ENCODE measurements around the gene ATP5IF1. TPM values are rescaled to one million over a fixed set of nuclear protein-coding genes. Genes with fewer than 3 reads are reported as not detected.

ATP5IF1 gene
- polyA plus RNA-seq, 1 of the 3 experiments (the other 2 are of a cell fraction): 594 TPM

DNA sequence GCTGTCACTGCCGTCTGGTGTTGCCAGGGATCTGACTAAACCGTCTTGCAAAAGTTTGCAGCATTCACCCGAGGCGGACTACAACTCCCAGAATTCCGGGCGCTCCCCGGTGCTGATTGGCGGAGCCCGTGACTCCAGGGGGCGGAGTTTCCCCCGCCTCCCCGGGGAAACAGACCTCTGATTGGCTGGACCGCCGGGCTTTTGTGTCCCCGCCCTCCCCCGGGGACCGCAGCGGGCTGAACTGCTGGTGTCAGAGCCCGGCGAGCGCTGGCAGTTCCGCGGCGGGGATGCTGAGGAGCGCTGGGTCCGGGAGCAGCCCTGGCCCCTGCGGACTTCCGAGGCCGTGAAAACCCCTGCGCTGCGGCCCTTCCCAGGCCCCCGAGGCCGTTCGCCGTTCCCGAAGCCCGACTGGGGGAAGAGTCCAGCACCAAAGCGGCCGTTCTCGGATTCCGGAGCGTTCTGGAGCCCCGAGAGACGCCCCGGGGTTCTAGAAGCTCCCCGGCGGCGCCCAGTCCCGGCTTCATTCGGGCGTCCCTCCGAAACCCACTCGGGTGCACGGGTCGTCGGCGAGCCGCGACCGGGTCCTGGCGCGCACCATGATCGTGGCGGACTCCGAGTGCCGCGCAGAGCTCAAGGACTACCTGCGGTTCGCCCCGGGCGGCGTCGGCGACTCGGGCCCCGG, 23.5 kb downstream of the ATP5IF1 start, which contains the start of gene SESN2:
Gene SESN2 (plus strand): TSS at position 267 of the 682 bp plus-strand sequence. CDS start 330 bp downstream, at position 597.
- Histone ChIP-seq H3F3A (replicated peaks; ENCODE audit: insufficient read depth) (no peaks in the 10 kb centered on the region), H3K27ac (ENCODE audit: low read depth in 2 of 2, low read length in 1 of 2) (peak within 1 kb of the TSS; percentile 82 to 83), H3K79me2 (ENCODE audit: insufficient read depth) (peaks cover 49% of the 10 kb centered on the region), H3K4me3 (ENCODE audit: low read depth in 2 of 2, low read length in 1 of 2) (peak within 1 kb of the TSS; percentile 78 to 96), H3K36me3 (replicated peaks in 1 of 2; ENCODE audit: control insufficient read depth in 1 of 2, insufficient read depth in 2 of 2, low read length in 1 of 2) (no peaks in the 10 kb centered on the region), H3K4me1 (ENCODE audit: control insufficient read depth in 1 of 2, insufficient read depth in 2 of 2, low read depth in 1 of 2, low read length in 1 of 2) (peaks cover 12 to 14% of the 10 kb centered on the region in 2 experiments; a peak in 1 of 4 replicates), H3K9me3 (no peaks in the 10 kb centered on the region), H3K27me3 (ENCODE audit: insufficient read depth) (no peaks in the 10 kb centered on the region), H3K9me2 (no peaks in the 10 kb centered on the region), H3K4me2 (peak within 1 kb of the TSS; percentile 85), H2AFZ (ENCODE audit: low read depth) (peak within 1 kb of the TSS; percentile 89; the same call in 1 of the 2 replicates), H3K9ac (peak within 1 kb of the TSS; percentile 94), H4K20me1 (ENCODE audit: insufficient read depth) (peaks cover 39% of the 10 kb centered on the region)
- POLR2A ChIA-PET: interaction anchor here (0.6 to 2.2 kb wide), 8 partner anchors 10 to 322 kb away, joined by 3 to 12 read pairs (median 4); partner anchors contain the start of genes ATP5IF1 and MED18
- CTCF ChIA-PET: interaction anchor here (0.6 to 3.0 kb wide), 5 partner anchors 8 to 100 kb away, joined by 3 to 29 read pairs (median 4); partner anchors contain the start of gene ATP5IF1
- peak; percentile 98 for DNase-seq
- WGBS (ENCODE audit: low lambda C conversion rate): under 1% methylated on average over 12 of the region's 76 CpGs
- TF ChIP-seq FOSL2 (IDR thresholded peaks at IDR 0.05; ENCODE audit: borderline replicate concordance, low read depth) (no peak), EZH2phosphoT487 (IDR thresholded peaks at IDR 0.05; ENCODE audit: borderline replicate concordance, low read depth) (no peak), MXI1 (IDR thresholded peaks at IDR 0.05; ENCODE audit: low read depth, low read length) (peak; percentile 73; the same call in 1 of the 2 replicates), RXRA (IDR thresholded peaks at IDR 0.05; ENCODE audit: borderline replicate concordance, low read depth) (no peak), GABPA (IDR thresholded peaks at IDR 0.05; ENCODE audit: low read depth) (no peak; the same call in 1 of the 2 replicates), RFX5 (IDR thresholded peaks at IDR 0.05; ENCODE audit: low read length) (peak; percentile 73), POLR2AphosphoS5 (IDR thresholded peaks at IDR 0.05; ENCODE audit: low read depth, low read length) (peak; percentile 98), RCOR1 (IDR thresholded peaks at IDR 0.05; ENCODE audit: low read length) (no peak), TAF1 (IDR thresholded peaks at IDR 0.05; ENCODE audit: borderline replicate concordance, low read depth, low read length) (peak; percentile 98), FOXM1 (IDR thresholded peaks at IDR 0.05; ENCODE audit: low read depth) (no peak), SIN3A (IDR thresholded peaks at IDR 0.05; ENCODE audit: borderline replicate concordance, low read depth, low read length) (peak; percentile 58), NFIC (IDR thresholded peaks at IDR 0.05; ENCODE audit: borderline replicate concordance) (no peak), RAD21 (IDR thresholded peaks at IDR 0.05; ENCODE audit: low read length) (no peak), ELF1 (IDR thresholded peaks at IDR 0.05) (no peak), TEAD4 (IDR thresholded peaks at IDR 0.05; ENCODE audit: borderline replicate concordance, insufficient read depth) (no peak), FOXJ3 (CRISPR knock-in tag; IDR thresholded peaks at IDR 0.05) (no peak), CHD2 (IDR thresholded peaks at IDR 0.05; ENCODE audit: low read length, partially characterized antibody) (peak; percentile 53)
- TF ChIP-seq, protein P1, sequence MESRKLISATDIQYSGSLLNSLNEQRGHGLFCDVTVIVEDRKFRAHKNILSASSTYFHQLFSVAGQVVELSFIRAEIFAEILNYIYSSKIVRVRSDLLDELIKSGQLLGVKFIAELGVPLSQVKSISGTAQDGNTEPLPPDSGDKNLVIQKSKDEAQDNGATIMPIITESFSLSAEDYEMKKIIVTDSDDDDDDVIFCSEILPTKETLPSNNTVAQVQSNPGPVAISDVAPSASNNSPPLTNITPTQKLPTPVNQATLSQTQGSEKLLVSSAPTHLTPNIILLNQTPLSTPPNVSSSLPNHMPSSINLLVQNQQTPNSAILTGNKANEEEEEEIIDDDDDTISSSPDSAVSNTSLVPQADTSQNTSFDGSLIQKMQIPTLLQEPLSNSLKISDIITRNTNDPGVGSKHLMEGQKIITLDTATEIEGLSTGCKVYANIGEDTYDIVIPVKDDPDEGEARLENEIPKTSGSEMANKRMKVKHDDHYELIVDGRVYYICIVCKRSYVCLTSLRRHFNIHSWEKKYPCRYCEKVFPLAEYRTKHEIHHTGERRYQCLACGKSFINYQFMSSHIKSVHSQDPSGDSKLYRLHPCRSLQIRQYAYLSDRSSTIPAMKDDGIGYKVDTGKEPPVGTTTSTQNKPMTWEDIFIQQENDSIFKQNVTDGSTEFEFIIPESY (IDR thresholded peaks at IDR 0.05; ENCODE audit: borderline replicate concordance, low read depth): no peak
- TF ChIP-seq, protein P2, sequence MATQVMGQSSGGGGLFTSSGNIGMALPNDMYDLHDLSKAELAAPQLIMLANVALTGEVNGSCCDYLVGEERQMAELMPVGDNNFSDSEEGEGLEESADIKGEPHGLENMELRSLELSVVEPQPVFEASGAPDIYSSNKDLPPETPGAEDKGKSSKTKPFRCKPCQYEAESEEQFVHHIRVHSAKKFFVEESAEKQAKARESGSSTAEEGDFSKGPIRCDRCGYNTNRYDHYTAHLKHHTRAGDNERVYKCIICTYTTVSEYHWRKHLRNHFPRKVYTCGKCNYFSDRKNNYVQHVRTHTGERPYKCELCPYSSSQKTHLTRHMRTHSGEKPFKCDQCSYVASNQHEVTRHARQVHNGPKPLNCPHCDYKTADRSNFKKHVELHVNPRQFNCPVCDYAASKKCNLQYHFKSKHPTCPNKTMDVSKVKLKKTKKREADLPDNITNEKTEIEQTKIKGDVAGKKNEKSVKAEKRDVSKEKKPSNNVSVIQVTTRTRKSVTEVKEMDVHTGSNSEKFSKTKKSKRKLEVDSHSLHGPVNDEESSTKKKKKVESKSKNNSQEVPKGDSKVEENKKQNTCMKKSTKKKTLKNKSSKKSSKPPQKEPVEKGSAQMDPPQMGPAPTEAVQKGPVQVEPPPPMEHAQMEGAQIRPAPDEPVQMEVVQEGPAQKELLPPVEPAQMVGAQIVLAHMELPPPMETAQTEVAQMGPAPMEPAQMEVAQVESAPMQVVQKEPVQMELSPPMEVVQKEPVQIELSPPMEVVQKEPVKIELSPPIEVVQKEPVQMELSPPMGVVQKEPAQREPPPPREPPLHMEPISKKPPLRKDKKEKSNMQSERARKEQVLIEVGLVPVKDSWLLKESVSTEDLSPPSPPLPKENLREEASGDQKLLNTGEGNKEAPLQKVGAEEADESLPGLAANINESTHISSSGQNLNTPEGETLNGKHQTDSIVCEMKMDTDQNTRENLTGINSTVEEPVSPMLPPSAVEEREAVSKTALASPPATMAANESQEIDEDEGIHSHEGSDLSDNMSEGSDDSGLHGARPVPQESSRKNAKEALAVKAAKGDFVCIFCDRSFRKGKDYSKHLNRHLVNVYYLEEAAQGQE (IDR thresholded peaks at IDR 0.05; ENCODE audit: low read depth, low read length): peak; percentile 66
- TF ChIP-seq, protein P3, sequence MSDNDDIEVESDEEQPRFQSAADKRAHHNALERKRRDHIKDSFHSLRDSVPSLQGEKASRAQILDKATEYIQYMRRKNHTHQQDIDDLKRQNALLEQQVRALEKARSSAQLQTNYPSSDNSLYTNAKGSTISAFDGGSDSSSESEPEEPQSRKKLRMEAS (IDR thresholded peaks at IDR 0.05; ENCODE audit: low read depth): no peak
- TF ChIP-seq, protein P4, sequence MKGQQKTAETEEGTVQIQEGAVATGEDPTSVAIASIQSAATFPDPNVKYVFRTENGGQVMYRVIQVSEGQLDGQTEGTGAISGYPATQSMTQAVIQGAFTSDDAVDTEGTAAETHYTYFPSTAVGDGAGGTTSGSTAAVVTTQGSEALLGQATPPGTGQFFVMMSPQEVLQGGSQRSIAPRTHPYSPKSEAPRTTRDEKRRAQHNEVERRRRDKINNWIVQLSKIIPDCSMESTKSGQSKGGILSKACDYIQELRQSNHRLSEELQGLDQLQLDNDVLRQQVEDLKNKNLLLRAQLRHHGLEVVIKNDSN (IDR thresholded peaks at IDR 0.05; ENCODE audit: borderline replicate concordance, low read depth): no peak
- TF ChIP-seq, protein P5, sequence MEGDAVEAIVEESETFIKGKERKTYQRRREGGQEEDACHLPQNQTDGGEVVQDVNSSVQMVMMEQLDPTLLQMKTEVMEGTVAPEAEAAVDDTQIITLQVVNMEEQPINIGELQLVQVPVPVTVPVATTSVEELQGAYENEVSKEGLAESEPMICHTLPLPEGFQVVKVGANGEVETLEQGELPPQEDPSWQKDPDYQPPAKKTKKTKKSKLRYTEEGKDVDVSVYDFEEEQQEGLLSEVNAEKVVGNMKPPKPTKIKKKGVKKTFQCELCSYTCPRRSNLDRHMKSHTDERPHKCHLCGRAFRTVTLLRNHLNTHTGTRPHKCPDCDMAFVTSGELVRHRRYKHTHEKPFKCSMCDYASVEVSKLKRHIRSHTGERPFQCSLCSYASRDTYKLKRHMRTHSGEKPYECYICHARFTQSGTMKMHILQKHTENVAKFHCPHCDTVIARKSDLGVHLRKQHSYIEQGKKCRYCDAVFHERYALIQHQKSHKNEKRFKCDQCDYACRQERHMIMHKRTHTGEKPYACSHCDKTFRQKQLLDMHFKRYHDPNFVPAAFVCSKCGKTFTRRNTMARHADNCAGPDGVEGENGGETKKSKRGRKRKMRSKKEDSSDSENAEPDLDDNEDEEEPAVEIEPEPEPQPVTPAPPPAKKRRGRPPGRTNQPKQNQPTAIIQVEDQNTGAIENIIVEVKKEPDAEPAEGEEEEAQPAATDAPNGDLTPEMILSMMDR (IDR thresholded peaks at IDR 0.05): no peak
- TF ChIP-seq, protein P6, sequence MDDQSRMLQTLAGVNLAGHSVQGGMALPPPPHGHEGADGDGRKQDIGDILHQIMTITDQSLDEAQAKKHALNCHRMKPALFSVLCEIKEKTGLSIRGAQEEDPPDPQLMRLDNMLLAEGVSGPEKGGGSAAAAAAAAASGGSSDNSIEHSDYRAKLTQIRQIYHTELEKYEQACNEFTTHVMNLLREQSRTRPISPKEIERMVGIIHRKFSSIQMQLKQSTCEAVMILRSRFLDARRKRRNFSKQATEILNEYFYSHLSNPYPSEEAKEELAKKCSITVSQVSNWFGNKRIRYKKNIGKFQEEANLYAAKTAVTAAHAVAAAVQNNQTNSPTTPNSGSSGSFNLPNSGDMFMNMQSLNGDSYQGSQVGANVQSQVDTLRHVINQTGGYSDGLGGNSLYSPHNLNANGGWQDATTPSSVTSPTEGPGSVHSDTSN (IDR thresholded peaks at IDR 0.05): peak; percentile 34; the same call in 1 of the 2 replicates

Data from SK-N-SH (cell line).